ENCODE data around the gene PKIG.

Gene PKIG

DNA sequence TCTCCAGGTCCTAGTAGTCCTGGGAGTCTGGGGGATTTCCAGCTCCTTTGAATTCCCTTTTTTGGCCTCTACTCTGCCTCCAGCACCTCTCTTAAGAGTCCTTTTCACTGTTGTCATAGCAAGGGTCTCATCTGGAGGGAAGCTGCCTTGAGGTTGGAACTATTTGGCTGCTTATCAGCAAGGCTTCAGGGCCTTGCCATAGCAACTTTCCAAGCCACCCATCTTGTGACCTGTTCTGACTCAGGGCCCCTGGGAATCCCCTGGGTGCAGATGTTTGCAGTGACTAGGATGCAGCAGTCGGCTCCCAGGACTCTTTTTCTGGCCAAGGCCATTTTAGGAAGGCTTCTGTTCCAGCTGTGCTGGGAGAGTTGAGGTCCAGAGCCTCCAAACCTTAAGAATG, 12.4 kb downstream of the PKIG start:
- DNase-seq: no peak

DNA sequence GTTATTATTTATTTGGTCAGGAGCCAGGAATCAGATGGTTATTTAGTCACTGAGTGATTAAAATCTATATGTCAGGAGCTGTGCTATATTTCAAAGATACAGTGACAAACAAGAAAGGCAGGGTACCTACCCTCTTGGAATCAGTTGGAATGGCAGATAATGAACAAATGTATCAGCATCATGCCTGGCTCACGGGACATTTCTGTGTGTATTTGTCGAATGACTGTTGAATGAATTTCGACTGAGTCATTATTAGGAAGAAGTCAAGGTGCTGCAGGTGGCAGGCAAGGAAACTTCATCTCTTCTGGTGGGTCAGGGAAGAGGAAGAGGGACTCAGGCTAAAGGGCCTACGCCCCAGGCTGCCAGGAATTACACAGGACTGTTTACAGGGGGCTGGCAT, 13.6 kb downstream of the PKIG start:
- DNase-seq: no peak

DNA sequence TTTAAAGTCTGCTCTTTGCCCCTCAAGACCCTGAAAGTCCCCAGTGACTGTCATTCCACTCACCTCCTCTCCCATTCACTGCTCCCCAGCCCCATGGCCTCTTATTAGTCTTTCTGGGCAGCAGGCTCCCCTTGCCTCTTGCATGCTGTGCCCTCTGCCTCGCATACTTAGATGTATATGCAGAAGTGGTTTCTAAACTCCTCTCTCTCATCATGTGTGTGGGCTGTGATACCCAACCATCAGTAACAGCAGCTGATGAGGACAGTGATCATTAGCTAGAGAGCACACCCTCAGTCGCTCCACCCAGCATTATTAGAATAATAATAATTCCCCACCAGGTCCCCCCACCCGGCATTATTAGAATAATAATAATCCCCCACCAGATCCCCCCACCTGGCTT, 14.5 kb downstream of the PKIG start:
- no peak for DNase-seq

DNA sequence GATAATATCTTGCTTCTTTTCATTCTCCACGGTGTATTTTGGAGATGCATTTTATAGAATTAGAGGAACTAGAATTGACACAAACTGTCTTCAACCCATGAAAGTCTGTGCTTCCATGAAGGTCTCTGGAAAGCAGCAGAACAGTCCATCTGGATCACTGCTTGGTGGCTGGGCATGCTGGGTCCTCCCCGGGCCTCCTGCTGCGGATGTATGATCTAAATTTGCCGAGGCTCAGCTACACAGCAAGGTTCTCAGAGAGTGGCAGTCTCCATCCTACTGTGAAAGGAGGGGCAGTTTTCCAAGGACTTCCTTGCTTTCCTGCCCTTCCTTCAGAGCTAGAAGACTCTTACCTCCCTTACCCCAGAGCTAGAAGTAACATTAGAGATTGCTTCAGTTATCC, 15.1 kb downstream of the PKIG start:
- DNase-seq: no peak

DNA sequence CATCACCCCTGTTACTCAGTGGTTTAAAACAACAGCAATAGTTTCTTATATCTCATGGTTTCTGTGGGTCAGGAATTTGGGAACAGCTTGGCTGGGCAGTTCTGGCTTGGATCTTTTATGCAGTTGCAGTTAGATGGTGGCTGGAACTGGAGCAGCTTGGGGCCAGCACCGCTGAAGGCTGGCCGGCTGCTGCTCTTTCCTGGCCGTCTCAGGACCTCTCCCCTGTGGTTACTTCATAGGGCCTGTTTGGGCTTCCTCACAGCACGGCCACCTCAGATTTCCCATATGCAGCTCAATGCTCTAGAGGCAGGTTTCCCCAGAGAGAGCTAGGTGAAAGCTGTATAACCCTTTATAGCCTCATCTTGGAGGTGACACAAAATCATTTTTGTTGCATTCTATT, 15.6 kb downstream of the PKIG start:
- no peak for DNase-seq

DNA sequence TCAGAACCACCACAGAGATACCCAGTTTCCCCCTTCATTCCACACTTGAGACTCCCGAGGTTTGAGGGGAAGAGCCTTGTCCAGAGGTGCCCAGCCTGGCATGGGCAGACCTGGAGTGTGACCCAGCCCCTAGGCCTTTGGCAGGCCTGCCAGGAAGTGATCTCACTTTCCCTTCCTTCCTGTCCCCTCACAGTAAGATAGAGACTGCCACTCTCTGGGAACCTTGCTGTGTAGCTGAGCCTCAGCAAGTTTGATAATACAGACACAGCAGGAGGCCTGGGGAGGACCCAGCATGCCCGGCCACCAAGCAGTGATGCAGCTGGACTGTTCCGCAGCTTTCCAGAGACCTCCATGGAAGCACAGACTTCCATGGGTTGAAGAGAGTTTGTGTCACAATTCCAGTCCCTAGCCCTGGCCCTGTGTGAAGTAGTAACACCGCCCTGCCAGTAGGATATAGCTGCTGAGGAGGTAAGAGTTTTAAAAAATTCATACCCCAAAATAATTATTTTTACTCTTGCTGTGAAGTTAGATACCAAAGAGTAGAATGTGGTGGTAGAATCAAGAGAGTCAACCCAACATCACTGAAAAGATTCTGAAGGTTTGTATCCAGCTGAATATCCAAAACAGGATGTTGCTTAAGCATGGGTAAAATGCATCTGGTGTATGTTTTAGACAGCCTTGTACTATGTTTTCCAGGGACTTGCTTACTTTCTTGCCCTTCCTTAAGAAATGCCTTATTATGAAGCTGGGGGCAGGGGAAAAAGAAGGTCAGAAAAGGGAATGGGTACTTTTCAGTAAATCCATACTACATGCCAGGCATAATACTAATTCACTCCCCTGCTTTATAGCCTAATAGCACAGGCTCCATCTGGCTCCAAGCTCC, 16.3 kb downstream of the PKIG start:
- no peak for DNase-seq

DNA sequence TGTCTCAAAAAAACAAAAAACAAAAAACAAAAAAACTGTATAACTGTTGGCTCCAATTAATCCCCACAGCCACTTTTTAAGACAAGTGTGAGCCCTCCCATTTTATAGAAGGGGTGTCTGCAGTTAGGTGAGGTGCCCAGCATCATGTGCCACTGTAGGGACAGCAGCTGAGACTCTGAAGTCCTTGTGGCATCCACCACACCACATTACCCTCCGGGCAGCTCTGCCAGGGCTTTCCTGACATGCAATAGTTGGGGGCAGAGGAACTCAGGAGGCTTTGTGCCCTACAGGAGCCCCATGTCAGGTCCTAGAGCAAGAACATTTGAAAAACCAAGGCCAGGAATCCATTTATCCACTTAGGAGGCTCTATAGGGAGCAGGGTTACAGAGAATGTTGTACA, 17.3 kb downstream of the PKIG start:
- no peak for DNase-seq

DNA sequence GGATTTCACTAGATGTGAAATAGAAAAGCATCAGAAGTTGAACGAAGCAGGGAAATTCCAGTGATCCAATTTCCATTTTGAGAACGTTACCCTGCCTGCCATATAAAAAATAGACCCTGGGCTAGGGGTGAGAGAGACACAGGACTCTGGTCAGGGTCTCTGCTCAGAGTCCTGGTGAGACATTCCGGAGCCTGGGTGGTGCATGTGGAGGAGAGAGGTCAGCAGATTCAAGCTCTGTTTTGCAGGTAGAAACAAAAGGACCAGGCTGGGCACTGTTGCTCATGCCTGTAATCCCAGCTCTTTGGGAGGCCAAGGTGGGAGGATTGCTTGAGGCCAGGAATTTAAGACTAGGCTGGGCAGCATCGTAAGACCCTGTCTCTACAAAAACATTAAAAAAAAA, 17.9 kb downstream of the PKIG start:
- DNase-seq: no peak

DNA sequence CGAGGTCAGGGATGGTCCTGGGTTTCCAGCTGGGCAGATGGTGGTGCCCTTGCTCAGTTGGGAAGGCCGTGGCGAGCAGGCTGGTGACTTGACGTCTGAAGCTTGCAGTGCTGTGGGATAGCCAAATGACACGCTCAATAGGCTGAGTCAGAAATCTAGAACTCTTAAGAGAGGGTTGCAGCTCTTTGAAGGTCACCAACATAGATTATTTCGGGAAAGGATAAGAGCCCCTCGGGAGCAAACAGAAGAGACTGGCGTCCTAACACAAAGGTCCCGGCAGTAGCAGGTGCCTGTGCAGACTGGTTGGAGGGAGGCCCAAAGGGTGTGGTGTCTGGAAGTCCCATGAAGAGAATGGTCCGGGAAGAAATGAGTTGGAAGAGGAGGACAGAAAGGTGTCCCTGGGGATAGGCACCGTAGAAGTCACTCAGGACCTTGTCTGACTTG, 18.4 kb downstream of the PKIG start:
- no peak for DNase-seq

DNA sequence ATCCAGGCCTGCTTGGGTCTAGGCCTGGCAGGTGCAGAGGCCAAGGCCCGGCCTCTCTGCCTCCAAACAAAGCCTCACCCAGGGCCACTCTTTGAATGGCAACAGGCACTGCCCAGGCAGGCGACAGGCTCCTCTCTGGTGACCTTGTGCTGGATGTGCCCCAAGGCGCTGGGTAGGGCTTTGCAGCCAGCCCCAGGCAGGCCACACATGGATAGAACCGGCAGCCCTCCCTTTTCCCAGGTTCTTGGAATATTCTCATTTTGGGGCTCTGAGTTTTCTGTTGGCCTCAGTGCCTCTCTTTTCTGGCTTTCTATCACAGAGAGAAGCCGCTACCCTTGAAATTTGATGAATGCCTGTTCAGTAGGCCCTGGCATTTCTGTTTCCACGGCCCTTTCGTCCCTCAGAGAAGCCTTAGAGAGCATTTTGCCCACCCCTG, 18.9 kb downstream of the PKIG start:
- peak in 17 of 51 donors; percentile 12 to 53 (median 24) for DNase-seq

DNA sequence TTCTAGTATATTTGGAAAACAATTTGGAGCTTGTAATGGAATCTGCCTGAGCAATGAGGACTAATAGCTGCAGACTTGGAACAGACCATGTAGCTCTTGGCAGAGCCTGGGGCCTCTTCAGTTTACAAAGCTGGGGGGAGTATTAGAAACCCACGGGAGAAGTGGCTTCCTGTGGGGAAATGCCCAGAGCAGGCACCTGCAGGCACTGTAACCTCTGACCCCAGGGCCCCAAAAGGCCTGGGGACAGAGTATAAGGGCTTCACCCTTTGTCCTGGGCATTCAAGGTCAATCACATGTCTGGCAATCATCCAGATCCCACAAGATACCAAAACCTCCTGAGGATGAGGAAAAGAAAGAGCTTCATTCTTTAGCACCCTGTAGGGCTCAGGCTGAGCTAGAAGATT, 19.4 kb downstream of the PKIG start:
- DNase-seq: peak in 13 of 51 donors; percentile 13 to 53 (median 26)

DNA sequence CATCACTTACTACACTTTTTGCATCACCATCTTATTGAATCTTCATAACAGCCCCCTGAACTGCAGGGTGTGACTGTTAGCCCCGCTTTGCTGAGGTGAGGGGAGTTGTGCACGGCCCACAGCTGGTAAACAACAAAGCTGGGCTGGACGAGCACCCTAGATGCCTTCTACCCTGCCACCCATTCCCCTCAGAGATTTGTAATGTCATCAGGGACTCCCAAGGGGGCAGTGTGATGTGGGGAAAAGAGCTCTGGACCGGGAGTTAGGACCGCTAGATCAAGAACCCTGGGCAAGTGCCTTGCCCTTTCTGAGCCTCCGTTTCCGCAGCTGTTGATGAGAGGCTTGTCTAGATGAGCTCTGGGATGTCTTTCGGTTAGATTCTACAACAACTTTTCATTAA, 20.9 kb downstream of the PKIG start:
- no peak for DNase-seq

DNA sequence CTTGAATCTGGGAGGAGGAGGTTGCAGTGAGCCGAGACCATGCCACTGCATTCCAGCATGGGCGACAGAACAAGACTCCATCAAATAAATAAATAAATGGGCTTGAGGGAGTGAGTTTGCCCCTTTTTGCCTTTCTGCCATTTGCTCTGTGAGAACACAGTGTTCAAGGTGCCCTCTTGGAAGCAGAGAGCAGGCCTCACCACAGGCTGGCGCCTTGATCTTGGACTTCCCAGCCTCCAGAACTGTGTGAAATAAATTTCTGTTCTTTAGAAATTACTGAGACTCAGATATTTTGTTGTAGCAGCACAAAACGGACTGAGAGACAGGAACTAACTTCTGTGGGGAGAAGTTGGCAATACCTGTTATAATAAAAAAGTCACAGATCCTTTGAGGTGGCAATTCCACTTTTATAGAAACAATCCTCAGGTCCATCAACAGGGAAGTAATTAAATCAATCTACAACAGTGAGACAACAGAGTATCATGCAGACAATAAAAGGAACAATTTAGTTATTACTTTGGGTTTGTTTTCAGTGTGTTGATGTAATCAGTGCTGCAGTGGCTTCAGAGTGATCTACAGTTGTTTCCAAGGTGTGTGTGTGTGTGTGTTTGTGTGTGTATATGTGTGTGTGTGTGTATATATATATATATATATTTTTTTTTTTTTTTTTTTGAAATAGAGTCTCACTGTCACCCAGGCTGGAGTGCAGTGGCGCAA, 24.5 kb downstream of the PKIG start:
- DNase-seq: no peak

DNA sequence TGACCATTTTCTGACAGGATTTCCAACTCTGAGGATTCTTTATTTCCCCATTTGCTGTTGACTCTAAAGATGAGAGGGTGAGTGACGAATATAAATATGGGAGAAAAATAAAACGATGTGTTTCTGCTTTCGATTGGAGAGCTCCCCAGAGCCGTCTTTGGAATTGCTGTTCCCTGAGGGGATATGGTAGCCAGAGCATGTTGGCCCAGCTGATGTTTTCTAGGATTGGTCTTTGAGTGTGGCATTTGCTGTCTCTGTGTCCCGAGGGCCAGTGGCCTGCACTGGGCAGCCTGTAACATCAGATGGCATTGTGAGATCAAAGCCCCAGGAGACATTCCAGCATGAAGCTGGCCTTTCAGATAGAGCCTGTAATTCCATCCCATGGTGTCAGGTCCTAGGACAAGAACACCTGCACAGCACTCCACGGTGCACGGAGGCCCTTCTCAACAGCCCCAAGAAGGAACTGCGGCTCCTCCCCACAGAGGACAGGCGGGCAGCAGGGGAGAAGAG, 26.7 kb downstream of the PKIG start:
- no peak for DNase-seq

DNA sequence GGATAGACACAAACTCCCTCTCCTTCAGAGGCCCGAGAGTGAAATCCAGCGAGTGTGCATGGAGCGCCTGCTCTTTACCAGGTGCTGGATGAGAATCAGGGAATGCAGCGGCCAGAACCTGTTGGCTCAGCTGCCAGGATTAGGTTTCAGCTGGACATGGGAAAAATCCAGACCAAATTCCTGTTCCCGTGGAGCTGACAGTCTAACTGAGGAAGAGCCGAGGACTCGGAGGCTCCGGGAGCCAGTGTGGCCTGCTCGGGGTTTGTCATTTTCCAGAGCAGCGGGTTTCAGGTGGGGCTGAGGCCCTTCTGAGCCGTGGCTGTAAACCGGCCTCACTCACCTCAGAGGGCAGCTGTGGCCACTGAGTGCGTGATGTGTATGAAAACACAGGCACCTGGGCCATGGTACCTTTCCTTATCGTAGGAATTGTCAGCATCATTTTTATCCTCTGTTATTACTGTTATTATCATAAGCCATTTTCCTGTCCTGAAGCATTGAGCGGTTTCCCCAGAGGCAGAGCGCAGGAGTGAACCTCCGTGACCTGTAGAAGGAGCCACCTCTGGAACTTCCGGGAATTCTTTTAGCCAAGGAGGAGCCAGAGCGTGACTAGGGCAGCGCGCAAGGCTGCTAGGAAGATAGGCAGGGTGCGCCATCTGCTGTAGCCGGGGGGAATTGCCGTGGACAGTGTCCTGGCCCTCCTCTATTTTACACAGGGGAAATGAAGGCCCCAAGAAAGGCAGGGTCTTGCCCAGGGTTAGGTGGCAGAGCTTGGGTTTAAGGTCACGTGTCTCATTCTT, 27.3 kb downstream of the PKIG start:
- DNase-seq: peak in 49 of 51 donors; percentile 29 to 90 (median 72)

DNA sequence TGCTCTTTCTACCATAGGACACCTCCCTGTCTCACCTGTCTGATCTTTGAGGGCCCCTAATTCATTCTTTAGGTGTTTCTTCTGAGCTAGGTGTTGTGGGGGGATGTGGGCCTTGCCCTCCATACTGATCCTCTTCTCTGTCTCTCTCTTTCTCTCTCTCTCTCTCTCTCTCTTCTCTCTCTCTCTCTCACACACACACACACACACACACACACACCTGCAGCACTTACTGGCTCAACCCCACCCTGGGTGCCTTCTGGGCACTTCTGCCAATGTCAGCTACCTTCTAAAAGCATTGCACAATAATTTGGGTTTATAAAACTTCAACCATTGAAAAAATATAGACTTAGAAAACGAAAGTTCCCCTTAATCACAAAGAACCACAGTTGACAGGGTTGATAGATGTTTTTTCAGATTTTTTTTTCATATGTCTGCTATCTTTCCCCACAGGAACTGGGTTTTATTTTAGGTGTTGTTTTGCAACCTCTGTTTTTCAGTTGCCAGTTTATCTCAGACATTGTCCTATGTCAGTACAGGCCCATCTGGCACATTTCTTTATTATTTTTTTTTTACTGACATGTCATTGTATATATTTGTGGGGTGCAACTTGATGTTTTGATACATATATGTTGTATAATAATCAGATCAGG, 28.1 kb downstream of the PKIG start:
- no peak for DNase-seq

DNA sequence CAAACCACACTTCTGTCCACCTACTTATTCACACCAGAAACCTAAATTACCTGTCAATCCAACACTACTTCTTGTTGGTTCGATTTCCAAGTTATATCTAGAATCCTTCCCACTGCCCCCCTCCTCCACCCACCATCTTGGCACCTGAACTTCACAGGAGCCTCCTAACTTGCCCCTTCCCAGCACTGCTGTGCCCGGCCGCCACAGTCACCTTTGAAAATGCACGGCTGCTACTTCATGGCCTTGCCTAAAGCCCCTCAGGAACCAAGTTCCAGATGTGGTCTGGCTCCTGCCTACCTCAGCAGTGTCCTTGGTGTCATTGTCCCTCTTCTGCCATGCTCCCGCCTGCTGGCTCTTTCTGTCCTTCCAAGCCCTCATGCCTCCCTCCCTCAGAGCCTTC, 31.2 kb downstream of the PKIG start:
- no peak for DNase-seq

DNA sequence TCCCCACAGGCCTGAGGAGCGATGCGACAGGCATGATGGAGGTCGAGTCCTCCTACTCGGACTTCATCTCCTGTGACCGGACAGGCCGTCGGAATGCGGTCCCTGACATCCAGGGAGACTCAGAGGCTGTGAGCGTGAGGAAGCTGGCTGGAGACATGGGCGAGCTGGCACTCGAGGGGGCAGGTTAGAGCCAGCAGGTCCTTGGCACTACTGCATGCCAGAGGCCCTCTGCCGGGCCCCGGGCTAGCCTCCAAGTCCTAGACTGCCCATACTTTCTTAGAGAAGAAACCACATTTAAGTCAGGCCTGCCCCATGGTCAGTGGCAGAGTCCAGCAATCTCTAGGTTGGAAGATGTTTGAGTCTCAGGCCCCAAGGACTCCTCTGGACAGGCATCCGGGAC, 32.1 kb downstream of the PKIG start:
- peak in 26 of 51 donors; percentile 14 to 73 (median 36) for DNase-seq

DNA sequence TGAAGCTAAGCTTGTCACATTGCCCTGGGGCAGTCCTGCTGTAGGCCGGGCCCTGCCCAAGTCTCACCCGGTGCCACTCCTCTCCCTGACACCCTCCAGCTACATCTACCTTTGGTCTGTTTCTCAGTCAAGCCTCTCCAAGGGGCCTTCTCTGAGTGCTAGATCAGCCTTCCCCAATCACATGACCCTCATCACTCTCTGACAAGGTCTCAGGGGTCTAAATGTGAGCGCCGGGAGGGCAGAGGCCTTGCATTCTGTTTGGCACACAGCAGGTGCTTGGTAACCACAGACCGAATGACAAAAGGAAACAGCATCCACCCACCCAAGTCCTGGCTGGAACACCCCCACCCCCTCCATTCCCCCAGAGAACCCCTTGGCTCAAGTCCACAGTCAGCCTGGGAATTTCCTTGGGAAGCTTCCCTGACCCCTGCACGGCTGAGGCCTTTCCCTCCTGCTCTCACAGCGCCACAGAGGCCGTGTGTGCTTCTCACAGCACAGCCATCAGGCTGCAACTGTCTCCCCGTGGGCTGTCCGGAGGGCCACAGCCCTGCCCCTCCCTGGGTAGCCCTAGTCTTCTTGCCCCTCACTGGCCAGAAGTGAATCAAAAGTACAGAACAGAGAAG, 32.9 kb downstream of the PKIG start:
- DNase-seq: peak in 8 of 51 donors; percentile 27 to 47 (median 34)

DNA sequence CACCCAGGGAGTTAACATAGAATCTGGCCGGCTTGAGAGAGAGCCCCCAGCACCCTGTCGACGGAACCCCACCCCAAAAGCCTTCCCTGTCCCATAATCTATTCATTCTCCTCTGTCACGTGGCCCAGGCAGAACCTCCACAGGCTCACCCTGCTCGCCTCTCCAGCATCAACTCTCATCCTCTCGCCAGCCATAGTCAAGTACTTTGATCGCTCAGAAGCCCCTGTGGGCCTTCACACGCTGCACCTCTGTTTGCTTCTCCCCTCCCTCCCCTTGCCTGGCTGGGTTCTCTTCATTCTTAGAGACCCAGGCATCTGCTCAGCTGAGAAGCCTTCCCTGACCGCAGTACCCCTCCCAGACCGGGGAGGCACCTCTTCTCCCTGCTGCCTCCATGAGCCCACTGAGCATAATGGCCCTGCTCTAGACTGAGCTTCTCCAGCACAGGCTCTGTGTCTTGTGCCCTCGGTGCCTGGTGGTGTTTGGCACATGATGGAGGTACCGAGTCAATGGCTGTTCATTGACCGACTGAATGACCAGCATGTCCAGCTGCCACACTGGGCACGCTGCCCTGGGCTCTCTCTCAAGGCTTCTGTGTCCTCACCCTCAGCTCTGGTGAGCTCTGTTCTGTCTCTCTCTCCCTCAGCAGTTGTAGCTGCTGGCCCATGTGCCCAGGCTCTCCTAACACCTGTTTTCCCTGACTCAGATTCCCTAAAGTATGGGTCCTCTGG, 33.7 kb downstream of the PKIG start:
- peak in 47 of 51 donors; percentile 13 to 97 (median 82) for DNase-seq
